ENCODE data around the gene IFFO2. TPM values are rescaled to one million over a fixed set of nuclear protein-coding genes. Genes with fewer than 3 reads are reported as not detected.
"Not testable (repeated sequence)": the region's sequence is repeated elsewhere in the genome, so short reads cannot be mapped to it uniquely, and the experiment has no call there.

IFFO2 gene
- polyA plus RNA-seq, 1 of the 3 experiments (the other 2 are of a cell fraction) = 10.5 TPM

GRCh38 chr1:18895317-18895716, 61.2 kb downstream of the IFFO2 start (continued):
- TF ChIP-seq USF2 (IDR thresholded peaks at IDR 0.05; ENCODE audit: borderline replicate concordance, low read depth, low read length) (no peak), NRF1 (IDR thresholded peaks at IDR 0.05; ENCODE audit: low read depth, low read length) (no peak), YY1 (IDR thresholded peaks at IDR 0.05; ENCODE audit: low read depth) (no peak), RAD21 (IDR thresholded peaks at IDR 0.05; ENCODE audit: low read length) (no peak), FOXJ3 (CRISPR knock-in tag; IDR thresholded peaks at IDR 0.05) (no peak)

- no peaks in the 10 kb centered on the region for H3K9me2 ChIP-seq
- no peak overlapping the region for H3K9ac ChIP-seq
- WGBS (ENCODE audit: low lambda C conversion rate) = 78% methylated on average over 7 of the region's 7 CpGs
- H4K20me1 ChIP-seq (ENCODE audit: insufficient read depth) = no peaks in the 10 kb centered on the region
- H3K27me3 ChIP-seq (ENCODE audit: insufficient read depth) = no peaks in the 10 kb centered on the region
- peaks cover 0 to 11% of the 10 kb centered on the region in 2 experiments; a peak in 1 of 4 replicates for H3K4me1 ChIP-seq (ENCODE audit: control insufficient read depth in 1 of 2, insufficient read depth in 2 of 2, low read depth in 1 of 2, low read length in 1 of 2)
- H3K9me3 ChIP-seq = no peaks in the 10 kb centered on the region
- ChIA-PET CTCF (interaction anchor here (0.9 to 6.0 kb wide), 6 partner anchors 9 to 296 kb away, joined by 3 to 52 read pairs (median 6); partner anchors contain the start of gene ALDH4A1), POLR2A (no interaction called here)
- no peak for DNase-seq
- no peaks in the 10 kb centered on the region for H3K36me3 ChIP-seq (replicated peaks in 1 of 2; ENCODE audit: control insufficient read depth in 1 of 2, insufficient read depth in 2 of 2, low read length in 1 of 2)
- no peaks in the 10 kb centered on the region for H3F3A ChIP-seq (replicated peaks; ENCODE audit: insufficient read depth)
- no peak overlapping the region for H3K4me3 ChIP-seq (ENCODE audit: low read depth in 2 of 2, low read length in 1 of 2)
- no peak overlapping the region for H3K4me2 ChIP-seq
- no peak for TF ChIP-seq ELF1 (IDR thresholded peaks at IDR 0.05)
- TF ChIP-seq IRF3 (IDR thresholded peaks at IDR 0.05; ENCODE audit: low read depth, low read length) = no peak
- no peak for TF ChIP-seq JUND (IDR thresholded peaks at IDR 0.05)
- TF ChIP-seq TCF12 (IDR thresholded peaks at IDR 0.05) = no peak
- no peak for TF ChIP-seq NFIC (IDR thresholded peaks at IDR 0.05; ENCODE audit: borderline replicate concordance)
- no peak for TF ChIP-seq GABPA (IDR thresholded peaks at IDR 0.05; ENCODE audit: low read depth)
- TF ChIP-seq YY1 (IDR thresholded peaks at IDR 0.05; ENCODE audit: low read depth) = no peak
- no peak for TF ChIP-seq POLR2AphosphoS5 (IDR thresholded peaks at IDR 0.05; ENCODE audit: low read depth, low read length)
- no peak for TF ChIP-seq NRF1 (IDR thresholded peaks at IDR 0.05; ENCODE audit: low read depth, low read length)
- no peak for TF ChIP-seq MXI1 (IDR thresholded peaks at IDR 0.05; ENCODE audit: low read depth, low read length)
- no peak for TF ChIP-seq TAF1 (IDR thresholded peaks at IDR 0.05; ENCODE audit: borderline replicate concordance, low read depth, low read length)
- TF ChIP-seq RFX5 (IDR thresholded peaks at IDR 0.05; ENCODE audit: low read length) = no peak
- no peak for TF ChIP-seq GATA2 (CRISPR knock-in tag; IDR thresholded peaks at IDR 0.05)
- TF ChIP-seq RAD21 (IDR thresholded peaks at IDR 0.05; ENCODE audit: low read length) = no peak
- no peak for TF ChIP-seq REST (IDR thresholded peaks at IDR 0.05; ENCODE audit: low read depth, low read length)
- TF ChIP-seq EZH2phosphoT487 (IDR thresholded peaks at IDR 0.05; ENCODE audit: borderline replicate concordance, low read depth) = no peak
- no peak for TF ChIP-seq ZBTB33 (IDR thresholded peaks at IDR 0.05; ENCODE audit: borderline replicate concordance, low read depth)
- no peak for TF ChIP-seq FOSL2 (IDR thresholded peaks at IDR 0.05; ENCODE audit: borderline replicate concordance, low read depth)
- no peak overlapping the region for H2AFZ ChIP-seq (ENCODE audit: low read depth)
- no peaks in the 10 kb centered on the region for H3K79me2 ChIP-seq (ENCODE audit: insufficient read depth)
- H3K27ac ChIP-seq (ENCODE audit: low read depth in 2 of 2, low read length in 1 of 2) = no peak overlapping the region
These were observed 63.4 kb downstream of the IFFO2 start for GRCh38 chr1:18893120-18893519.

GRCh38 chr1:18891858-18892257, 64.6 kb downstream of the IFFO2 start:
- H3F3A ChIP-seq (replicated peaks; ENCODE audit: insufficient read depth); H3K4me2 ChIP-seq; H3K4me3 ChIP-seq (ENCODE audit: low read depth in 2 of 2, low read length in 1 of 2); H3K79me2 ChIP-seq (ENCODE audit: insufficient read depth); H3K9ac ChIP-seq; POLR2A ChIA-PET; H2AFZ ChIP-seq (ENCODE audit: low read depth); DNase-seq; H3K36me3 ChIP-seq (replicated peaks in 1 of 2; ENCODE audit: control insufficient read depth in 1 of 2, insufficient read depth in 2 of 2, low read length in 1 of 2); H3K9me3 ChIP-seq; H3K27me3 ChIP-seq (ENCODE audit: insufficient read depth); H3K9me2 ChIP-seq; H3K27ac ChIP-seq (ENCODE audit: low read depth in 2 of 2, low read length in 1 of 2); H4K20me1 ChIP-seq (ENCODE audit: insufficient read depth): not testable (repeated sequence)
- 81% methylated on average over 7 of the region's 7 CpGs for WGBS (ENCODE audit: low lambda C conversion rate)
- CTCF ChIA-PET = interaction anchor here (0.6 to 6.0 kb wide), 4 partner anchors 8 to 204 kb away, joined by 3 to 52 read pairs (median 8); no protein-coding TSS in a partner anchor
- peaks cover 0 to 11% of the 10 kb centered on the region in 2 experiments; a peak in 1 of 4 replicates for H3K4me1 ChIP-seq (ENCODE audit: control insufficient read depth in 1 of 2, insufficient read depth in 2 of 2, low read depth in 1 of 2, low read length in 1 of 2)

All from SK-N-SH (cell line).